Left kidney (tissue), 2 donors: Measurements from ENCODE around the gene GDF7. TPM values are rescaled to one million over a fixed set of nuclear protein-coding genes. Genes with fewer than 3 reads are reported as not detected.
"Not testable (repeated sequence)": the region's sequence is repeated elsewhere in the genome, so short reads cannot be mapped to it uniquely, and the experiment has no call there.

Experiments
- DNase-seq: peaks from one replicate; pipeline ENCODE4 v3.0.0-alpha.2; 2013
- polyA plus RNA-seq: library from polyadenylated mRNA; unstranded; fragments of 120-200 nt; gene quantifications from one replicate; pipeline ENCODE4 v1.2.1, GENCODE V29; 2013; ENCODE audit not compliant: insufficient read length

The GDF7 gene
- polyA plus RNA-seq, 1 donor: 2.6 TPM

DNA sequence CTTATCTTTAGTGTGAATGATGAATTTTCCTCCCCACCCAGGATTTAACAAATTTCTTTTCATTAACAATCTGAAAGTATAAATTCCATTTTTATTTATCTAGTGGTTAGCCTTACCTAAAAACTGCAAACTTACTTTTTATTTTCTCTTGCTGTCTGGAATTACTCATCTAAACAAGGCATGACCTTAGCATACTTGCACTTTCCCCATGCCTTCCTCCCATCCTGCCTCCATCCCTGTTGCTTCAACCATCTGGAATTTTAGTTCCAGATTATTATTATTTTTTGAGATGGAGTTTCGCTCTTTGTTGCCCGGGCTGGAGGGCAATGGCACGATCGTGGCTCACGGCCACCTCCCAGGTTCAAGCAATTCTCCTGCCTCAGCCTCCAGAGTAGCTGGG, 35.6 kb downstream of the GDF7 start:
- no peak for DNase-seq

DNA sequence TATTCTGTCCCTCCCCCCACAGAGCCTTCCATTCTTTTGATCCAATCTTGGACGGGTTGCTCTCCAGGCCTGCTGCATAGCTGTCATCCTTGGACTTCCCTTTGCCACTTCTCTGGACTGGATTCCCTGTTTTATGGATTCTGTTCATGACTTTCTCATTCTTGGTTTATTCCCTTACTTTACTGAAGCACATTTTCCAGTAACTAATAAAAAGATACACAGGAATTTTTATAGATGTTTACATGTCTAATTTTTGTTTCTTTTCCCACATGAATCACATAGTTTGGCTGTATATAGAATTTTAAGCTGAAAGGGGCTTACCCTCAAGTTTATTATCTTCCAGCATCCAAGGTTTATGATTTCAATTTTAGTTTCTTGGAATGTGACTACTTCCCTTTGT, 37.9 kb downstream of the GDF7 start:
- no peak for DNase-seq

DNA sequence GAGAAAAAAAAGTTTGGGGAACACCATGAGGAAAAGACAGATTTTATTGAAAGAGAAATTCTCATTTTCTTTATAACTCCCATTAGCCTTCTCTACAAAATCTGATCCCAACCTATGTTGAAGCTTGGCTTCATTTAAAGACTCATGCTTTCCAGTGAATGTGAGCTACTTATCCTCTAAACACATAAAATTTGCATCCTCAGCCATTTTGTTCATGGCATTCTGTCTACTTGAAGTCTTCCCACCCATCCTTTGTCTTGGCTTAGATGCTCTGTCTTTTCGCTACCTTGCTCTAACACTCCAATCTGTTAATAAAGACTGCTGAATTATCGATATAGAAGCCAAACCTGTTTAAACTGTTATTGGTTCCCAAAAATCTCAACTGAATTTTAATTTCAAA, 39.3 kb downstream of the GDF7 start:
- DNase-seq: no peak

DNA sequence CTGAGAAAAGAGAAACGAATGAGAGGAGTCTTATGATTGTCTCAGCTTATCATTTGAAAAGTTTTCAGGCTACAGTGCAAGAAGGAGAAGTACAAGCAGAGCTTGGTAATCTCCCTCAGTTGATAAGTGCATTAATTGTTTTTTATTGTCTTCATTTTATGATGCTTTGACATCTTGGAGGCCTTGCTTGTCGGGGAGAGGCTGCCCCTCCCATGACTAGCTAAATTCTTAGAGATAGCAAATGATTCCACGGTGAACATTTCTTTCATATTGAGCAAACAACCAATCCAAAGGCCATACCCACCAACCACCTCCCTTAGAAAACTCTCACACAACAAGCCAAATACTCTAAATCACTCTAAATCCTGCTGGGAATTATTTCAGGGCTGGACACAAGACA, 39.8 kb downstream of the GDF7 start:
- DNase-seq: no peak

DNA sequence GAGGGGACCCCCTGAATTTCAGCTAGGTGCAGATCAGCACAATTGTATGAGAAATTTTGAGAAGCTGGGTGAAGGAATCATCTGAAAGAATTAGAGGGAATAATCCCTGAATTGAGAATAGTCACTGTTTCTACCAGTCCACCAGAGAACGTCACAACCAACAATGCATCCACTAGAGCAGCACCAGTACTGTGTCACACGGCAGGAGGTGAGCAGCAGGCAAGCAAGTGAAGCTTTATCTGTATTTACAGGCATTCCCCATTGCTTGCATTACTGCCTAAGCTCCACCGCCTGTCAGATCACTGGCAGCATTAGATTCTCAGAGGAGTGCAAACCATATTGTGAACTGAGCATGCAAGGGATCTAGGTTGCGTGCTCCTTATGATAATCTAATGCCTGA, 40.7 kb downstream of the GDF7 start:
- DNase-seq: no peak

DNA sequence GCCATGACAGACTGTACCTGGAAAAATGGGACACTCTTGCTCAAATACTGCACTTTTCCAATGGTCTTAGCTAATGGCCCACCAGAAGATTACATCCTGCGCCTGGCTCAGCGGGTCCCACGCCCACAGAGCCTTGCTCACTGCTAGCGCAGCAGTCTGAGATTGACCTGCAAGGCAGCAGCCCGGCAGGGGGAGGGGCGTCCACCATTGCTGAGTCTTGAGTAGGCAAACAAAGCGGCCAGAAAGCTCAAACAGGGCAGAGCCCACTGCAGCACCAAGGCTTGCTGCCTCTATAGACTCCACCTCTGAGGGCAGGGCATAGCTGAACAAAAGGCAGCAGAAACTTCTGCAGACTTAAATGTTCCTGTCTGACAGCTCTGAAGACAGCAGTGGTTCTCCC, 44.7 kb downstream of the GDF7 start:
- DNase-seq: not testable (repeated sequence)

GRCh38 chr2:20713585-20713984, 46.6 kb downstream of the GDF7 start:
- not testable (repeated sequence) for DNase-seq

- not testable (repeated sequence) for DNase-seq
Observed at GRCh38 chr2:20714412-20714811, 47.5 kb downstream of the GDF7 start.

DNA sequence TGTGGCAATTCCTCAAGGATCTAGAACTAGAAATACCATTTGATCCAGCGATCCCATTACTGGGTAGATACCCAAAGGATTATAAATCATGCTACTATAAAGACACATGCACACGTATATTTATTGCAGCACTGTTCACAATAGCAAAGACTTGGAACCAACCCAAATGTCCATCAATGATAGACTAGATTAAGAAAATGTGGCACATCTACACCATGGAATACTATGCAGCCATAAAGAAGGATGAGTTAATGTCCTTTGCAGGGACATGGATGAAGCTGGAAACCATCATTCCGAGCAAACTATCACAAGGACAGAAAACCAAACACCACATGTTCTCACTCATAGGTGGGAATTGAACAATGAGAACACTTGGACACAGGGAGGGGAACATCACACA, 49.2 kb downstream of the GDF7 start:
- not testable (repeated sequence) for DNase-seq

DNA sequence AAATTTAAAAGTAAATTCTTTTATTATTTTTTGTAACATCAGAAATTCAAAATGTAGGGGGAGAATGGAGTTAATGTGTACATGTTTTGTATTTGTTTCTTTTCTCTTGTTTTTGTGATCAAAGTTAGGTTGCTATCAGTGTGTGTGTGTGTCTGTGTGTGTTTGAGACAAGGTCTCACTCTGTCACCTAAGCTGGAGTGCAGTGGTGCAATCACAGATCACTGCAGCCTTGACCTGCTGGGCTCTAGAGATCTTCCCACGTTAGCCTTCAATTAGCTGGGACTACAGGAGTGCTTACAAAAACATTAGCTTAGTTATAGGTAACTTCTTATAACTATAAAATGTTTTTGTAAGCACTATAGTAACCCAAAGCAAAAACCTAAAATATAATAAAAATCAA, 50.7 kb downstream of the GDF7 start:
- no peak for DNase-seq

DNA sequence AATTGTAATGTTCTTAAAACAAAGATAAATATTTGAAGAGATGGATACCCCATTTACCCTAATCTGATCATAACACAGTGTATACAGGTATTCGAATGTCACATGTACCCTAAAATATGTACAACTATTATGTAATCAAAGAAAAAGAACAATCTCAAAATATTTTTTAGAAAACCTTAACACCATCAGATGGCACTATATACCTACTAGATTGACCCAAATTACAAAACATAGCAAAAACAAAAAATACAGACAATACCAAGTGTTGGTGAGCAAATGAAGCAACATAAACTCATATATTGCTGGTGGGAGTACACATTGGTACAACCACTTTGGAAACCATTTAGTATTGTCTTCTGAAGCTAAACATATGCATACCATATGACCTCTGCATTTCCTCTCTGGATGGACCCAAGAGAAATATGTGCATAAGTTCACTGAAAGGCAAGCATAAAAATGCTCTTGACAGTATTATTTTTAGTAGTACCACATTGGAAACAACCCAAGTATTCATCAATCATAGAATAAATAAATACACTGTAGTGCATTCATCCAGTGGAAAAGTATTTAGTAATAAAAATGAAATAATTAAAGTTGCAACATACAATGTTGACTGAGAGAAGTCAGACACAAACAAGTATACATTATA, 55.8 kb downstream of the GDF7 start:
- DNase-seq: no peak

GRCh38 chr2:20723543-20723942, 56.6 kb downstream of the GDF7 start:
- DNase-seq: no peak

GRCh38 chr2:20724500-20725053, 57.6 kb downstream of the GDF7 start:
- no peak for DNase-seq

DNA sequence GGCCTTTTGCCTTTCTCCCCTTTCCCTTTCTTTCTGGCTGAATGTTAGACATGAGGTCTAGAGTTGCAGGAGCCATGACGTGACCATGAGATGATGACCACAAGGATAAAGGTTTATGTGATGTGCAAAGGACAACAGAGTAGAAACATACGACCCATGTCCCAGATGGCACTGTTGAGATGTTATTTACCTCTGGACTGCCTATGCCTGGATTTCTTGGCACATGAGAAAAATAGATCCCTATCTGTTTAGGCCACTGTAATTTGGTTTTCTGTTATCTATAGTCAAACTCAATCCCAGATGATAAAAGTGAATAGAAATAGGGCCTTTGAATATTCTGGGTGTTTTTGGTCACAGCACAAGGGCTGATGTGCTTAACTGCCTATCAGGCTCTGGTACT, 58.8 kb downstream of the GDF7 start:
- DNase-seq: no peak

- DNase-seq: no peak
Observed at GRCh38 chr2:20726913-20727312, 60.0 kb downstream of the GDF7 start.

GRCh38 chr2:20728114-20728758, 61.3 kb downstream of the GDF7 start:
- DNase-seq: no peak

Other genes with a start within 250 kb of the GDF7 start
- gene RHOB, start 220.1 kb upstream of the GDF7 start, polyA plus RNA-seq: 64.2 TPM
- 14.6 TPM for gene HS1BP3, start 16.0 kb upstream of the GDF7 start, polyA plus RNA-seq
- 36.8 TPM for gene LDAH, start 156.0 kb downstream of the GDF7 start, polyA plus RNA-seq